Ishikawa (cell line): ENCODE data around the gene SCRG1.

Experiments
- CEBPB ChIP-seq: IDR thresholded peaks from 2 replicates; pipeline ENCODE4 v1.6.1; 2012
- CREB1 ChIP-seq: IDR thresholded peaks from 2 replicates; pipeline ENCODE4 v1.6.1; 2012; ENCODE audit warnings: low read depth
- EGR1 ChIP-seq: IDR thresholded peaks from 2 replicates; pipeline ENCODE4 v1.6.1; 2012
- EP300 ChIP-seq: IDR thresholded peaks from 2 replicates; pipeline ENCODE4 v1.6.1; 2012; ENCODE audit warnings: borderline replicate concordance
- FOXM1 ChIP-seq: IDR thresholded peaks from 2 replicates; pipeline ENCODE4 v1.6.1; 2012; ENCODE audit warnings: low read depth, borderline replicate concordance
- MAX ChIP-seq: IDR thresholded peaks from 2 replicates; pipeline ENCODE4 v1.6.1; 2012
- NFIC ChIP-seq: IDR thresholded peaks from 2 replicates; pipeline ENCODE4 v1.6.1; 2012
- RAD21 ChIP-seq: IDR thresholded peaks from 2 replicates; pipeline ENCODE4 v1.6.1; 2012; ENCODE audit warnings: low read depth
- REST ChIP-seq: IDR thresholded peaks from 2 replicates; pipeline ENCODE4 v1.6.1; 2012; ENCODE audit warnings: low read depth, mild to moderate bottlenecking
- TAF1 ChIP-seq: IDR thresholded peaks from 2 replicates; pipeline ENCODE4 v1.6.1; 2012; ENCODE audit warnings: low read depth, mild to moderate bottlenecking
- TCF12 ChIP-seq: IDR thresholded peaks from 2 replicates; pipeline ENCODE4 v1.6.1; 2012; ENCODE audit warnings: low read depth
- TEAD4 ChIP-seq: IDR thresholded peaks from 2 replicates; pipeline ENCODE4 v1.6.1; 2012
- USF1 ChIP-seq: IDR thresholded peaks from 2 replicates; pipeline ENCODE4 v1.6.1; 2012
- YY1 ChIP-seq: IDR thresholded peaks from 2 replicates; pipeline ENCODE4 v1.6.1; 2012; ENCODE audit warnings: low read depth
- ZBTB7A ChIP-seq: IDR thresholded peaks from 2 replicates; pipeline ENCODE4 v1.6.1; 2012; ENCODE audit warnings: low read depth

SCRG1 gene

GRCh38 chr4:173401063-173401462 is 2.1 kb upstream of the SCRG1 start:
- TF ChIP-seq YY1, result no peak
- TF ChIP-seq MAX, result no peak
- no peak for TF ChIP-seq FOXM1
- no peak for TF ChIP-seq EP300

GRCh38 chr4:173398220-173398619 is 696 bp downstream of the SCRG1 start:
- TF ChIP-seq TAF1, result no peak
- no peak for TF ChIP-seq ZBTB7A
- no peak for TF ChIP-seq FOXM1
- no peak for TF ChIP-seq YY1
- TF ChIP-seq TCF12, result no peak
- no peak for TF ChIP-seq REST
- no peak for TF ChIP-seq EGR1
- TF ChIP-seq TEAD4, result no peak
- TF ChIP-seq NFIC, result no peak
- TF ChIP-seq RAD21, result no peak
- TF ChIP-seq CEBPB, result no peak
- no peak for TF ChIP-seq MAX
- TF ChIP-seq USF1, result no peak
- TF ChIP-seq CREB1, result no peak
- TF ChIP-seq EP300, result no peak

GRCh38 chr4:173397604-173398003 is 1.3 kb downstream of the SCRG1 start:
- TF ChIP-seq TCF12 (no peak), EGR1 (no peak), REST (no peak), TEAD4 (no peak), RAD21 (no peak)

GRCh38 chr4:173391701-173392100 is 7.2 kb downstream of the SCRG1 start:
- TF ChIP-seq CREB1, result no peak
- TF ChIP-seq CEBPB, result no peak
- no peak for TF ChIP-seq MAX
- no peak for TF ChIP-seq EP300
- TF ChIP-seq YY1, result no peak
- no peak for TF ChIP-seq TAF1
- no peak for TF ChIP-seq TCF12
- no peak for TF ChIP-seq NFIC
- TF ChIP-seq FOXM1, result no peak
- TF ChIP-seq RAD21, result no peak
- TF ChIP-seq ZBTB7A, result no peak
- TF ChIP-seq USF1, result no peak
- no peak for TF ChIP-seq TEAD4

GRCh38 chr4:173386751-173387150 is 12.2 kb downstream of the SCRG1 start:
- no peak for TF ChIP-seq NFIC
- no peak for TF ChIP-seq CREB1
- TF ChIP-seq CEBPB, result no peak
- no peak for TF ChIP-seq EGR1
- no peak for TF ChIP-seq MAX

GRCh38 chr4:173382349-173382748 is 16.6 kb downstream of the SCRG1 start:
- TF ChIP-seq MAX, result no peak
- TF ChIP-seq FOXM1, result no peak

- TF ChIP-seq MAX (no peak), USF1 (no peak), ZBTB7A (no peak), TAF1 (no peak), CREB1 (no peak), RAD21 (no peak), TCF12 (no peak), CEBPB (no peak), NFIC (no peak), FOXM1 (no peak), EP300 (no peak)
Measured at GRCh38 chr4:173381610-173382009, 17.3 kb downstream of the SCRG1 start.
